Gastrocnemius medialis (tissue), 4 donors: ENCODE results near the gene OSBPL2. TPM values are rescaled to one million over a fixed set of nuclear protein-coding genes. Genes with fewer than 3 reads are reported as not detected.

Experiments used
- ATAC-seq, 2 donors: fragments of 150-250 bp; one replicate each; pipeline ENCODE4 v1.9.1; 2016
- DNase-seq, 2 donors: peaks; one replicate each; pipeline ENCODE4 v3.0.0-alpha.2; 2019
- H3K27ac ChIP-seq, 4 donors: fragments of 200-600 bp; sonication (generic); 1 replicate in 1 of 4; 2 replicates in 3 of 4; pipeline ENCODE4 v1.5.1; 2016 to 2018; ENCODE audit warnings: mild to moderate bottlenecking in 2 of 4, moderate library complexity in 1 of 4
- H3K27me3 ChIP-seq, 3 donors: fragments of 200-600 bp; sonication (generic) in 2 of 3; 1 replicate in 1 of 3; 2 replicates in 2 of 3; pipeline versions ENCODE4 v1.5.1 to v1.6.0; 2016 to 2019; ENCODE audit warnings: mild to moderate bottlenecking in 1 of 3, moderate library complexity in 1 of 3
- H3K36me3 ChIP-seq, 2 donors: fragments of 200-600 bp; sonication (generic) in 1 of 2; one replicate each; pipeline ENCODE4 v1.5.1; 2017 to 2018
- H3K4me1 ChIP-seq, 2 donors: fragments of 200-600 bp; sonication (generic) in 1 of 2; one replicate each; pipeline ENCODE4 v1.5.1; 2016 to 2017; ENCODE audit warnings: mild to moderate bottlenecking in 2 of 2
- H3K4me3 ChIP-seq, 4 donors: fragments of 200-600 bp; sonication (generic) in 3 of 4; 1 replicate in 1 of 4; 2 replicates in 3 of 4; pipeline ENCODE4 v1.5.1; 2016 to 2019; ENCODE audit warnings: mild to moderate bottlenecking in 2 of 4
- H3K9me3 ChIP-seq, 3 donors: fragments of 200-600 bp; sonication (generic) in 2 of 3; 1 replicate in 1 of 3; 2 replicates in 2 of 3; pipeline ENCODE4 v1.5.1; 2016 to 2019
- POLR2A ChIP-seq, 2 donors: fragments of 450-650 bp; IDR thresholded peaks; one replicate each; pipeline ENCODE4 v1.6.1; 2017; ENCODE audit warnings: antibody characterized with exemption in 2 of 2, mild to moderate bottlenecking in 2 of 2, moderate library complexity in 2 of 2
- in situ Hi-C, 4 donors: fragments of 200-750 bp; cut with MboI; loops; one replicate each; pipeline versions ENCODE4 v1.15.0 to v1.8.0; 2017; ENCODE audit warnings: low sequenced_read_pairs in 4 of 4
- intact Hi-C: fragments of 100-400 bp; cut with DNase I; formaldehyde crosslinking; loops from one replicate; pipeline ENCODE4 v1.15.1; 2023; ENCODE audit warnings: low total_unique reads
- total RNA-seq, 4 donors: library from RNA; depleted of rRNA; stranded (reverse); fragments of >200 nt; gene quantifications; one replicate each; pipeline versions ENCODE4 v1.1.0 to v1.2.3, GENCODE V29; 2016
- TF ChIP-seq, protein P1 (sequence below), 5 experiments: fragments of 450-650 bp in 3 of 5; fragments of 200-600 bp in 2 of 5; sonication (generic) in 2 of 5; IDR thresholded peaks in 4 of 5; conservative IDR thresholded peaks in 1 of 5; 1 replicate in 4 of 5; 2 replicates in 1 of 5; pipeline ENCODE4 v1.5.1; 2016 to 2019; ENCODE audit warnings: antibody characterized with exemption in 5 of 5, mild to moderate bottlenecking in 3 of 5, moderate library complexity in 3 of 5

Gene OSBPL2
- total RNA-seq, 4 donors from 2014 or later = 15.8 to 26.4 (median 19.6) TPM

DNA sequence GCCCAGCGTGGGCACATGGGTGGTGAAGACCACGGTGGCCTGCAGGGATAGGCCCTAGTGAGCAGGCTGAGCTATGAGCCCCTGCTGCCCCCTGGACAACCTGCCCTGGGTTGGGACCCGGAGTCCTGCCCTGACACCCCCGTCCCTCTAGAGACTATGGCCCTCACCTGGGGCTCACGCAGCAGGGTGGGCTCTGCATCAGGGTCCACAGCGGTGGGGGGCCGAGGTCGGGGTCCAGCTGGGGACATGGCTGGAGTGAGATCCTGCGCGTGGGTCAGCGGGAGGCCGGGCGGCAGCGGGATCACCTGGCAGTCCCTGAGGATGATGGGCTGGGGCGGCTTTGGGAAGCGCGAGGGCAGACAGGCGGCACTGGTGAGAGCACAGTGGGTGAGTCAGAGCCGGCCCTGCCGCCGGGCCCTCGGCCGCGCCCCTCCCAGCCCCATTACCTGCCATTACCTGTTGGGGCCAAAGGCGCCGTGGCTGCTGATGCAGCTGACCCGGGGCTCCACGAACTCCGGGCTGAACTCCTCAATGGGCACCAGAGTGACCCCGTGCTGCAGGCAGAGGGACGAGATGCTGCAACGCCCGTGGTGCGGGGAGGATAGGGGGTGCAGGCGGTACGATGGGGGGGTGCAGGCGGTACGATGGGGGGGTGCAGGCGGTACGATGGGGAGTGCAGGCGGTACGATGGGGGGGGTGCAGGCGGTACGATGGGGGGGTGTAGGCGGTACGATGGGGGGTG is 92.4 kb downstream of the OSBPL2 start:
- H3K4me1 ChIP-seq = no peaks in the 10 kb centered on the region
- no peak for DNase-seq
- H3K4me3 ChIP-seq = no peak overlapping the region
- peaks cover 0 to 22% of the 10 kb centered on the region in 2 donors for H3K36me3 ChIP-seq
- intact Hi-C loops (no loop called here), in situ Hi-C loops (no loop called here)
- no peak for ATAC-seq
- H3K27ac ChIP-seq = no peak overlapping the region
- no peaks in the 10 kb centered on the region for H3K27me3 ChIP-seq
- TF ChIP-seq, protein P1, sequence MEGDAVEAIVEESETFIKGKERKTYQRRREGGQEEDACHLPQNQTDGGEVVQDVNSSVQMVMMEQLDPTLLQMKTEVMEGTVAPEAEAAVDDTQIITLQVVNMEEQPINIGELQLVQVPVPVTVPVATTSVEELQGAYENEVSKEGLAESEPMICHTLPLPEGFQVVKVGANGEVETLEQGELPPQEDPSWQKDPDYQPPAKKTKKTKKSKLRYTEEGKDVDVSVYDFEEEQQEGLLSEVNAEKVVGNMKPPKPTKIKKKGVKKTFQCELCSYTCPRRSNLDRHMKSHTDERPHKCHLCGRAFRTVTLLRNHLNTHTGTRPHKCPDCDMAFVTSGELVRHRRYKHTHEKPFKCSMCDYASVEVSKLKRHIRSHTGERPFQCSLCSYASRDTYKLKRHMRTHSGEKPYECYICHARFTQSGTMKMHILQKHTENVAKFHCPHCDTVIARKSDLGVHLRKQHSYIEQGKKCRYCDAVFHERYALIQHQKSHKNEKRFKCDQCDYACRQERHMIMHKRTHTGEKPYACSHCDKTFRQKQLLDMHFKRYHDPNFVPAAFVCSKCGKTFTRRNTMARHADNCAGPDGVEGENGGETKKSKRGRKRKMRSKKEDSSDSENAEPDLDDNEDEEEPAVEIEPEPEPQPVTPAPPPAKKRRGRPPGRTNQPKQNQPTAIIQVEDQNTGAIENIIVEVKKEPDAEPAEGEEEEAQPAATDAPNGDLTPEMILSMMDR (IDR thresholded peaks at IDR 0.05 in 4 of 5, conservative IDR thresholded peaks at IDR 0.05 in 1 of 5) = no peak
- no peak for TF ChIP-seq POLR2A (IDR thresholded peaks at IDR 0.05)
- no peaks in the 10 kb centered on the region for H3K9me3 ChIP-seq

DNA sequence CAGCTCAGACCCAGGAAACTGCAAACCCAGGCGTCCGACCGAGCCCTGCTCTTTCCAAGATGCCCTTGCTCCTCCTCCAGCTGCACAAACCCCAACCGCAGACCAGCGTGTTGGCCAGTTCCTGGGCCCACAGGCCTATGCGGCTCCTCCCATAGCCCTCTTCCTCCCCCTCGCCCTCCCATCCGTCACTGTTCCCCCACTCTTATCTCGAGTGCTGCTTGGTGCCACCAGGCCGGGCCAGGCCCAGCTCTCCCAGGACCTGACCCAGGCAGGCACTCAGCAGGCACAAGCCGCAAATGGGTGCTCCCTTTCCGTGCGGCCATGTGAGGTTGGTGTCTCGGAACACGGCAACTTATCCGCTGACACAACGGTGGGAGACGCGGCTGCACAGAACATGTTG is 93.0 kb downstream of the OSBPL2 start:
- in situ Hi-C loops = no loop called here
- Histone ChIP-seq H3K27me3 (no peaks in the 10 kb centered on the region), H3K36me3 (peaks cover 0 to 22% of the 10 kb centered on the region in 2 donors), H3K4me1 (no peaks in the 10 kb centered on the region), H3K27ac (no peak overlapping the region), H3K4me3 (no peak overlapping the region), H3K9me3 (no peaks in the 10 kb centered on the region)
- TF ChIP-seq, protein P1 (IDR thresholded peaks at IDR 0.05 in 4 of 5, conservative IDR thresholded peaks at IDR 0.05 in 1 of 5) = no peak
- TF ChIP-seq POLR2A (IDR thresholded peaks at IDR 0.05) = no peak
- intact Hi-C loops = no loop called here
- no peak for DNase-seq
- ATAC-seq = no peak

DNA sequence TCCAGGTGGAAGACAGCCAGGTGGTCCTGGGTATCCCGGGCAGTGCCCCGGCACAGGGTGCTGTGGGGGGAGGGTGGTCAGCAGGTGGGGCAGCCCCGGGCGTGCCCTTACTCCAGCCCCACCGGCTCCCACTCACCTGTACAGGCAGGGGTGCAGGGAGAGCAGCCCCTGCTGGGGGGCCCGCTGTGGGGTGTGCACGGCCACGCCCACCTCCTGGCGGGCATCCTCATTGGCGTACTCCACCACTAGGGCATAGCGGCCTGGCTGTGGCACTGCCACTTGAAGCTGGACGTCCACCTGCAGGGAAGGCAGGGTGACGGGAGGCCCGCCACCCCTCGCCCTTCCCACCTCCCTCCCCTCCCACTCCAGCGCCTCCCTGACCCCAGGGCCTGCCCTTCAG is 94.1 kb downstream of the OSBPL2 start:
- H3K36me3 ChIP-seq = peaks cover 0 to 27% of the 10 kb centered on the region in 2 donors
- no peaks in the 10 kb centered on the region for H3K4me1 ChIP-seq
- no peak overlapping the region for H3K27ac ChIP-seq
- H3K9me3 ChIP-seq = no peaks in the 10 kb centered on the region
- ATAC-seq (no peak), DNase-seq (no peak)
- in situ Hi-C loops (no loop called here), intact Hi-C loops (no loop called here)
- no peak overlapping the region for H3K4me3 ChIP-seq
- no peaks in the 10 kb centered on the region for H3K27me3 ChIP-seq
- no peak for TF ChIP-seq POLR2A (IDR thresholded peaks at IDR 0.05)
- TF ChIP-seq, protein P1 (IDR thresholded peaks at IDR 0.05 in 4 of 5, conservative IDR thresholded peaks at IDR 0.05 in 1 of 5) = no peak

DNA sequence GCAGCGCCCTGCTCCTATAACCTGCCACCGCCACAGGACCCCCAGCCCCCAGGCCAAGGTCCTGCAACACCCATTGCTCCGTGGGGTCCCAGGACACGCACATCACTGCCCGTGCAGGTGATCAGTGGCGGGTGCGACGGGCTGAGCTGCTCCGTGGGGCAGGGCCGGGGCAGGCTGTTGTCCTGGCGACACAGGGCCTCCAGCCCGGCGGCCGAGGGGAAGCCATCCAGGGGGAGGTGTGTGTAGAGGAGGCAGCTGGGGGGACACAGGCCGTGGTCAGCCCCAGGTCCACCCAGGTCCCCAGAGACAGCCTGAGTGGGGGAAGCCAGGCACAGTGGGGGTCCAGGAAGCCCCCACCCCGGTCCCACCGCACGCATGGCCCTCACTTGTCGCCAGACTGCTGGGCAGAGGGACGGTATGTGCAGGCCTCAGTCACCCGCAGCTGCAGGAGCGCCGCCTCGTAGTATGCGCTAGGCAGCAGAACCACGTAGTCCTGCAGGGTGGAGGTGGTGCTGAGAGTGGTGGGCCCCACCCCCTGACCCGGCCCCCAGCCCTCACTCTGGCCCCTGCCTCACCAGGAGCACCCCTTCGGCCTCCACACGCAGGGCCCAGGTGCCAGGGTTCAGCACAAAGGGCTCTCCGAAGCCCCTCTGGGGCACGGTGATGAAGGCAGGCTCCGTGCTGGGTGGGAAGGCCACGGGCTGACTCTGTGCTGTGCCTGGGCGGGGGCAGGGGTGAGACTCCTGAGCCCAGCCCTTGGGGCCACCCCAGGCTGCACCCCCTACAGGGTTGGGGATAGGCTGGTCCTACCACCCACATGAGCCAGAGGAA is 94.9 kb downstream of the OSBPL2 start:
- Histone ChIP-seq H3K4me3 (no peak overlapping the region), H3K27ac (no peak overlapping the region), H3K27me3 (no peaks in the 10 kb centered on the region), H3K4me1 (no peaks in the 10 kb centered on the region), H3K36me3 (peaks cover 0 to 32% of the 10 kb centered on the region in 2 donors), H3K9me3 (no peaks in the 10 kb centered on the region)
- TF ChIP-seq POLR2A (IDR thresholded peaks at IDR 0.05) = no peak
- TF ChIP-seq, protein P1 (IDR thresholded peaks at IDR 0.05 in 4 of 5, conservative IDR thresholded peaks at IDR 0.05 in 1 of 5) = no peak
- no peak for DNase-seq
- intact Hi-C loops (no loop called here), in situ Hi-C loops (no loop called here)
- no peak for ATAC-seq
